ENCODE results near the gene PAH.

PAH gene

DNA sequence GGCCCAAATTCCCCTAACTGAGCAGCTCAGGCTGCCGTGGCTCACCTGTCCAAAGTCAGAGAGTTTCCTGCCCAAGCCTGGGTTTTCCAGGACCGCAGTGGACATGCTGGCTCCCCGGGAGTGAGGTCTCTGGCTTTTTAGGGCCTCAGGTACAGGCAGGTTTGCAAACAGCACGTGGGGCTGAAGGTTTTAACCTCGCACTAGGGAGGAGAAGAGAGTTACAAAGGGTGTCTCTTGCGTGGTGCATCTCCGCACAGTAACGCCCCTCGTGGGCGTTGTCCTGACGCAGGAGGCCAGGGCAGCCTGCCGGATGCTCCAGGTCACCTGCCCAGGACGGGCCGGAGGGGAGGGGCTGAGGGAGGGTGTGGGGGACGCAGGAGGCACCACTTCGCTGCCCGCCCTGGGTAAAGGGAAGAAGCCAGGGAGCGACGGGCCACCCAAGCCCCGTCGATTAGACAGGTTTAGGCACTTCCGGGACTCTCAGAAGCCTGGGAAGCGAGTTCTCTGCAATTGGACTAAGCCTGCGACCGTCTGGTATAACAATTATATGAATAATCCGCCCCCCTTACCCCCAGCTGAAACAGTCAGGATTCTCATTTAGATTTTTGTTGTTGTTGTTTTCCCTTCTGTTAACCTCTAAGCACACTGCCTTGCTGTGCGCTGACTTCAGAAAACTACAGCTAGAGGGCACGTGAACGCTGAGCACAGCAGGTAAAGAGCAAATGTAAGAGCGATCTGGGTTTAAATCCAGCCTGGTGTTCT, at the start of gene PAH:
Gene PAH, minus strand, starts transcription at position 219 of the 762 bp plus-strand sequence. Its CDS starts 114 bp downstream, at position 105.
- peak in 1 of 2 experiments; percentile 1 for DNase-seq (ENCODE audit: low read depth in 2 of 2)

DNA sequence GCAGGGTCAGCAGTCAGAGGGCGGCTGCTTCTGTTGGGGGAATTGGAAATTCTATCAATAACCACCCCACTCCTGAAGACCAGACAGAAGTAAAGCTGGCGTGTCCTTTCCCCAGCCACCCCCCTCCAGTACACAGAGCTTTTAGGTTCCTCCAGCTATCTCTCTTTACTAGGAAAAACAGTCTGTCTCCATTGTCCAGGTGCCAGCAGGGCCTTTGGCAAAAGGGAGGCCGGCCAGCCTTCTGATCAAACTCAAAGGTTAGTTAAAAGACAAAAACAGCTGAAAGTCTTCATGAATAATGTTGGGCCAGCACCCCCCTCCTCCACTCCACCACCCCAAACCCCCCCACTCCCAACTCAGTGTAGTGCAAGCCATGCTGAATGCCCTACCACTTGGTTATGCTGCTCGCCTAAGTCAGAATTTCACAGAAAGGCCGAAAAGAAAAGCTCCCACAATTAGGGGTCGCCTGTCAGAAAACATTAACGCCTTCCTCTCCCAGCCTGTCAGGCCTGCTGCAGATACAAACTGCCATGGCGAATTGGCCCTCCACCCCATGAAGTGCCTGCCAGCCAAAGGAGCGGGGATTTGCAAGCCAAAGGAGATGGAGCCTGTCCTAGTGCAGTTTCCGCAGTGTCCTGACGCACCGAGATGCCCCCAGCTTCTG, 49.3 kb upstream of the PAH start:
- DNase-seq (ENCODE audit: low read depth in 2 of 2) = no peak

GRCh38 chr12:102965281-102966155, 48.5 kb upstream of the PAH start:
- DNase-seq (ENCODE audit: low read depth in 2 of 2) = no peak

GRCh38 chr12:102964872-102965271, 47.8 kb upstream of the PAH start:
- peak in 1 of 2 experiments; percentile 15 for DNase-seq (ENCODE audit: low read depth in 2 of 2)

GRCh38 chr12:102963796-102964195, 46.8 kb upstream of the PAH start:
- no peak for DNase-seq (ENCODE audit: low read depth in 2 of 2)

GRCh38 chr12:102962986-102963385, 45.9 kb upstream of the PAH start:
- no peak for DNase-seq (ENCODE audit: low read depth in 2 of 2)

GRCh38 chr12:102962532-102962931, 45.5 kb upstream of the PAH start:
- DNase-seq (ENCODE audit: low read depth in 2 of 2) = no peak

GRCh38 chr12:102961466-102961855, 44.4 kb upstream of the PAH start:
- DNase-seq (ENCODE audit: low read depth in 2 of 2) = no peak

GRCh38 chr12:102960766-102961465, 43.9 kb upstream of the PAH start:
- DNase-seq (ENCODE audit: low read depth in 2 of 2) = no peak

DNA sequence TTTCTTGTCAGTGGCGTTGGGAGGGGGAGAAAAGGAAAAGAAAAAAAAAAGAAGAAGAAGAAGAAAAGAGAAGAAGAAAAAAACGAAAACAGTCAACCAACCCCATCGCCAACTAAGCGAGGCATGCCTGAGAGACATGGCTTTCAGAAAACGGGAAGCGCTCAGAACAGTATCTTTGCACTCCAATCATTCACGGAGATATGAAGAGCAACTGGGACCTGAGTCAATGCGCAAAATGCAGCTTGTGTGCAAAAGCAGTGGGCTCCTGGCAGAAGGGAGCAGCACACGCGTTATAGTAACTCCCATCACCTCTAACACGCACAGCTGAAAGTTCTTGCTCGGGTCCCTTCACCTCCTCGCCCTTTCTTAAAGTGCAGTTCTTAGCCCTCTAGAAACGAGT, 42.3 kb upstream of the PAH start:
- no peak for DNase-seq (ENCODE audit: low read depth in 2 of 2)

- no peak for DNase-seq (ENCODE audit: low read depth in 2 of 2)
Observed at GRCh38 chr12:102958830-102959176, 41.8 kb upstream of the PAH start.

GRCh38 chr12:102958073-102958829, 41.2 kb upstream of the PAH start:
- no peak for DNase-seq (ENCODE audit: low read depth in 2 of 2)

DNA sequence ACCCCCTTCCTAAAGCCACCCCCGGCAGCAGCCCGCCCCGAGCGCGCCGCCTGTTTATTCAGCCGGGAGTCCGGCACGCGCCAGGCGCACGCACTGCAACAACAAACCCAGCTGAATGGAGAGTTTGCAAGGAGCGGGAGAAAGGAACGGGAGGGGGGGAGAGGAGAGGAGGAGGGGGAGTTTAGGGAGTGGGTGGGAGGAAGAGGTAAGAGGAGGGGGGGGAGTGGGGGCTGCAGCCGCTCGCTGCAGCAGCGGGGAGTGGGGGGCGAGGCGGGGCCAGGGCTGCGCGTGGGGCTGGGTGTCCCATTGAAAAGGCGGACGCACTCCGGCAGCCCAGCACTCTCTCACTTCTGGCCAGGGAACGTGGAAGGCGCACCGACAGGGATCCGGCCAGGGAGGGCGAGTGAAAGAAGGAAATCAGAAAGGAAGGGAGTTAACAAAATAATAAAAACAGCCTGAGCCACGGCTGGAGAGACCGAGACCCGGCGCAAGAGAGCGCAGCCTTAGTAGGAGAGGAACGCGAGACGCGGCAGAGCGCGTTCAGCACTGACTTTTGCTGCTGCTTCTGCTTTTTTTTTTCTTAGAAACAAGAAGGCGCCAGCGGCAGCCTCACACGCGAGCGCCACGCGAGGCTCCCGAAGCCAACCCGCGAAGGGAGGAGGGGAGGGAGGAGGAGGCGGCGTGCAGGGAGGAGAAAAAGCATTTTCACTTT, 40.5 kb upstream of the PAH start, which contains the start of gene ASCL1:
Gene ASCL1, plus strand, starts transcription at position 336 of the 712 bp plus-strand sequence. CDS start 571 bp downstream, outside the sequence.
- DNase-seq (ENCODE audit: low read depth in 2 of 2) = no peak

DNA sequence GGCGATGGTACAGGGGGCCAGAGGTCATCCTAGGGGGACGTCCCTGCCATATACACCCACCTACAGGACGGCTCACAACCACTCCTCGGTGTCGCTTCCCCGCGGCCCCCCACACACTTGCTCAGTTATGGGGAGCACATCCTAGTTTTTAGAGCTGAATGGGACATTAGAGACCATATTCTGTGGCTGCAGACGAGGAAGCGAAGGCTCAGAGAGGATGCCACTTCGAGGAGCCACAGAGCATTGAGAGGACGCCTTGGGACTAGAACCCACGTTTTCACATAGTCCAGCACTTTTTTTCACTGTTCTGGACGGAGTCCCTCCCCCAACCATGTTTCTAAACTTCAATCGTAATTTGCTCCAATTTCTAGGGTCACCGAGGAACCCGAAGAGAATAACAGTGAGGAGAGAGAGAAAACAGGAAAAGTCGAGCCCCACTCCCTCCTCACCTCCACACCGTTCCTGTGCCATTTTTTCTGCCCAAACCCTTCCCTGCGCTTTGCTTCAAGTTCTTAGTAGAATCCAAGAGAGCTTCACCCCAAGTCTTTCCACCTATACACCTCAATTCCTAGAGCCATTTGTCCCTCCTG, 39.8 kb upstream of the PAH start:
- DNase-seq (ENCODE audit: low read depth in 2 of 2) = no peak

- no peak for DNase-seq (ENCODE audit: low read depth in 2 of 2)
Observed at GRCh38 chr12:102955926-102956737, 39.1 kb upstream of the PAH start.

- no peak for DNase-seq (ENCODE audit: low read depth in 2 of 2)
Observed at GRCh38 chr12:102954134-102954533, 37.1 kb upstream of the PAH start.

DNA sequence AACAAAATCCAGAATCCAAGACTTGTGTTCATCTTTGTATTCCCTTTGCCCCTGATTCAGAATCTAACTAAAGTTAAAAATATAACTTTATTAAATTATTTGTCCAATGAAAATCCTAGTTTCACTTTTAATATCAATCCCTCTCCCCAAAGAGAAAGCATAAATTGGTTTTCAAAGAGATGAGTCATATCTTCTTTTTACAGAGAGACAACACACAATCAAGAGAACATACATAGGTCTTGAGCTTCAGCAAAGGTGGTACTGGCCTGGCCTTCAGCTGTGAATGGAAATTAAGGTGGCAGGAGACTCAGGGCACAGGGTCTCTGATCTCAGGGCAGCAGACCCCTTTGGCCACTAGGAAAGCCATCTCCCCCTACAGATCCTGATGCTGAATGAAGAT, 36.2 kb upstream of the PAH start:
- no peak for DNase-seq (ENCODE audit: low read depth in 2 of 2)

GRCh38 chr12:102951841-102952240, 34.8 kb upstream of the PAH start:
- DNase-seq (ENCODE audit: low read depth in 2 of 2) = no peak
